Measurements from ENCODE around the gene TLR8.

Gene TLR8

DNA sequence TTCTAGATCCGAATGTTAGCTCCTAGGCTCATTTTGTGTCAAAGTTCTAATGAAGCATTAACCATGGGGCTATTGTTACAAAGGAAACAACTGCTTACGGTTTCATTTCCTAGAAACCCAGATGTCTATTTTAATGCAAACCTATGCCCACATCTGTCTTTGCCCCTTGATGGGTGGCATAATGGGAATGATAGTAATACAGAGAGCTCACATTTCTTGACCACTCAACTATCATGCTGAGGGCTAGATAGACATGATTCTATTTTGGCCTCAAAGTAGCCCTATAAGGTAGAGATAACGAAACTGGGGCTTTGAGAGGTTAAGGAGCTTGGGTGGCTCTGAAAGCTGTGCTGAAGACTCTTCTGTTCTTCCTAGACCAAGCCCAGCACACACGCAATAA lies 37.7 kb upstream of the TLR8 start:
- TF ChIP-seq TAF1 (IDR thresholded peaks at IDR 0.05; ENCODE audit: borderline replicate concordance, insufficient read depth, low read length) (no peak), FOXP2 (optimal IDR thresholded peaks at IDR 0.05; ENCODE audit: borderline replicate concordance, extremely low read depth, extremely low read length, insufficient read depth) (no peak), POLR2AphosphoS5 (IDR thresholded peaks at IDR 0.05; ENCODE audit: low read depth, low read length) (no peak), SIN3A (IDR thresholded peaks at IDR 0.05; ENCODE audit: borderline replicate concordance, insufficient read depth, low read length) (no peak)
- TF ChIP-seq, protein P1, sequence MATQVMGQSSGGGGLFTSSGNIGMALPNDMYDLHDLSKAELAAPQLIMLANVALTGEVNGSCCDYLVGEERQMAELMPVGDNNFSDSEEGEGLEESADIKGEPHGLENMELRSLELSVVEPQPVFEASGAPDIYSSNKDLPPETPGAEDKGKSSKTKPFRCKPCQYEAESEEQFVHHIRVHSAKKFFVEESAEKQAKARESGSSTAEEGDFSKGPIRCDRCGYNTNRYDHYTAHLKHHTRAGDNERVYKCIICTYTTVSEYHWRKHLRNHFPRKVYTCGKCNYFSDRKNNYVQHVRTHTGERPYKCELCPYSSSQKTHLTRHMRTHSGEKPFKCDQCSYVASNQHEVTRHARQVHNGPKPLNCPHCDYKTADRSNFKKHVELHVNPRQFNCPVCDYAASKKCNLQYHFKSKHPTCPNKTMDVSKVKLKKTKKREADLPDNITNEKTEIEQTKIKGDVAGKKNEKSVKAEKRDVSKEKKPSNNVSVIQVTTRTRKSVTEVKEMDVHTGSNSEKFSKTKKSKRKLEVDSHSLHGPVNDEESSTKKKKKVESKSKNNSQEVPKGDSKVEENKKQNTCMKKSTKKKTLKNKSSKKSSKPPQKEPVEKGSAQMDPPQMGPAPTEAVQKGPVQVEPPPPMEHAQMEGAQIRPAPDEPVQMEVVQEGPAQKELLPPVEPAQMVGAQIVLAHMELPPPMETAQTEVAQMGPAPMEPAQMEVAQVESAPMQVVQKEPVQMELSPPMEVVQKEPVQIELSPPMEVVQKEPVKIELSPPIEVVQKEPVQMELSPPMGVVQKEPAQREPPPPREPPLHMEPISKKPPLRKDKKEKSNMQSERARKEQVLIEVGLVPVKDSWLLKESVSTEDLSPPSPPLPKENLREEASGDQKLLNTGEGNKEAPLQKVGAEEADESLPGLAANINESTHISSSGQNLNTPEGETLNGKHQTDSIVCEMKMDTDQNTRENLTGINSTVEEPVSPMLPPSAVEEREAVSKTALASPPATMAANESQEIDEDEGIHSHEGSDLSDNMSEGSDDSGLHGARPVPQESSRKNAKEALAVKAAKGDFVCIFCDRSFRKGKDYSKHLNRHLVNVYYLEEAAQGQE (IDR thresholded peaks at IDR 0.05; ENCODE audit: insufficient read depth in 1 of 2, low read depth in 2 of 2, low read length in 2 of 2): no peak

GRCh38 chrX:12871257-12871656 lies 35.2 kb upstream of the TLR8 start:
- no peak for TF ChIP-seq FOXP2 (optimal IDR thresholded peaks at IDR 0.05; ENCODE audit: borderline replicate concordance, extremely low read depth, extremely low read length, insufficient read depth)
- no peak for TF ChIP-seq SIN3A (IDR thresholded peaks at IDR 0.05; ENCODE audit: borderline replicate concordance, insufficient read depth, low read length)
- TF ChIP-seq, protein P1 (IDR thresholded peaks at IDR 0.05; ENCODE audit: insufficient read depth in 1 of 2, low read depth in 2 of 2, low read length in 2 of 2): no peak
- TF ChIP-seq POLR2AphosphoS5 (IDR thresholded peaks at IDR 0.05; ENCODE audit: low read depth, low read length): no peak
- no peak for TF ChIP-seq TAF1 (IDR thresholded peaks at IDR 0.05; ENCODE audit: borderline replicate concordance, insufficient read depth, low read length)

DNA sequence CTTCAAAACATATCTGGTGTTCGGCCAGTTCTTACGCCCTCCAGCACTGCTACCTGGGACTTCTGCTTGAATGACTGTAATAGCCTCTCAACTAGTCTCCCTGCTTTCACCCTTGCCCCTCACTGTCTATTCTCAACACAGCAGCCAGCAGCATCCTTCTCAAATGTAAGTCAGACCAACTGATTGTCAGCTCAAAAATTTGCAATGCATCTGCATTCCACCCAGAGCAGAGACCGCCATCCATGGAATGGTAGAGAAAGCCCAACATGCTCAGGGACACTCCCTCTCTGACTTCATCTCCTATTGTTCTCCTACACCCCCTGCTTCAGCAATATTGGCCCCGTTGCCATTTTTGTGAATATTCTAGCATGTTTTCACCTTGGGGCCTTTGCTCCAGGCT lies 33.7 kb upstream of the TLR8 start:
- TF ChIP-seq SIN3A (IDR thresholded peaks at IDR 0.05; ENCODE audit: borderline replicate concordance, insufficient read depth, low read length) (no peak), FOXP2 (optimal IDR thresholded peaks at IDR 0.05; ENCODE audit: borderline replicate concordance, extremely low read depth, extremely low read length, insufficient read depth) (no peak), TAF1 (IDR thresholded peaks at IDR 0.05; ENCODE audit: borderline replicate concordance, insufficient read depth, low read length) (no peak), POLR2AphosphoS5 (IDR thresholded peaks at IDR 0.05; ENCODE audit: low read depth, low read length) (no peak)
- TF ChIP-seq, protein P1 (IDR thresholded peaks at IDR 0.05; ENCODE audit: insufficient read depth in 1 of 2, low read depth in 2 of 2, low read length in 2 of 2): no peak

GRCh38 chrX:12874581-12874980 lies 31.8 kb upstream of the TLR8 start:
- TF ChIP-seq FOXP2 (optimal IDR thresholded peaks at IDR 0.05; ENCODE audit: borderline replicate concordance, extremely low read depth, extremely low read length, insufficient read depth) (no peak), SIN3A (IDR thresholded peaks at IDR 0.05; ENCODE audit: borderline replicate concordance, insufficient read depth, low read length) (no peak), TAF1 (IDR thresholded peaks at IDR 0.05; ENCODE audit: borderline replicate concordance, insufficient read depth, low read length) (no peak), POLR2AphosphoS5 (IDR thresholded peaks at IDR 0.05; ENCODE audit: low read depth, low read length) (no peak)
- TF ChIP-seq, protein P1 (IDR thresholded peaks at IDR 0.05; ENCODE audit: insufficient read depth in 1 of 2, low read depth in 2 of 2, low read length in 2 of 2): no peak

GRCh38 chrX:12877386-12877785 lies 29.0 kb upstream of the TLR8 start:
- no peak for TF ChIP-seq SIN3A (IDR thresholded peaks at IDR 0.05; ENCODE audit: borderline replicate concordance, insufficient read depth, low read length)
- TF ChIP-seq, protein P1 (IDR thresholded peaks at IDR 0.05; ENCODE audit: insufficient read depth in 1 of 2, low read depth in 2 of 2, low read length in 2 of 2): no peak
- no peak for TF ChIP-seq POLR2AphosphoS5 (IDR thresholded peaks at IDR 0.05; ENCODE audit: low read depth, low read length)
- no peak for TF ChIP-seq FOXP2 (optimal IDR thresholded peaks at IDR 0.05; ENCODE audit: borderline replicate concordance, extremely low read depth, extremely low read length, insufficient read depth)
- no peak for TF ChIP-seq TAF1 (IDR thresholded peaks at IDR 0.05; ENCODE audit: borderline replicate concordance, insufficient read depth, low read length)
